ENCODE measurements around the gene TTLL12.

The TTLL12 gene

GRCh38 chr22:43188829-43189545 lies 2.1 kb upstream of the TTLL12 start:
- no peak for DNase-seq (ENCODE audit: low read depth in 1 of 2, low spot score in 1 of 2)
- H3K27ac ChIP-seq (replicated peaks): no peak overlapping the region
- TF ChIP-seq REST (IDR thresholded peaks at IDR 0.05; ENCODE audit: insufficient replicate concordance, low read depth) (no peak), SPI1 (IDR thresholded peaks at IDR 0.05; ENCODE audit: borderline replicate concordance, low read depth) (no peak), CTCF (IDR thresholded peaks at IDR 0.05; ENCODE audit: insufficient read depth, low read length) (no peak), GABPA (IDR thresholded peaks at IDR 0.05; ENCODE audit: low read depth) (no peak), POLR2AphosphoS5 (IDR thresholded peaks at IDR 0.05; ENCODE audit: low read depth) (no peak)

GRCh38 chr22:43187171-43188099 lies 501 bp upstream of the TTLL12 start:
- Histone ChIP-seq H3K4me3 (replicated peaks; ENCODE audit: insufficient read depth, low read length) (peak overlapping the region; percentile 39), H3K27me3 (ENCODE audit: insufficient read depth, poor library complexity, severe bottlenecking) (no peaks in the 10 kb centered on the region), H3K27ac (replicated peaks) (peak overlapping the region; percentile 88)
- TF ChIP-seq POLR2AphosphoS5 (IDR thresholded peaks at IDR 0.05; ENCODE audit: low read depth) (peak; percentile 93), CTCF (IDR thresholded peaks at IDR 0.05; ENCODE audit: insufficient read depth, low read length) (peak; percentile 66), GABPA (IDR thresholded peaks at IDR 0.05; ENCODE audit: low read depth) (peak; percentile 92), REST (IDR thresholded peaks at IDR 0.05; ENCODE audit: insufficient replicate concordance, low read depth) (peak; percentile 51), SPI1 (IDR thresholded peaks at IDR 0.05; ENCODE audit: borderline replicate concordance, low read depth) (no peak)
- peak; percentile 88 to 96 for DNase-seq (ENCODE audit: low read depth in 1 of 2, low spot score in 1 of 2)

More at GRCh38 chr22:43188829-43189545, 2.1 kb upstream of the TTLL12 start:
- Histone ChIP-seq H3K27me3 (ENCODE audit: insufficient read depth, poor library complexity, severe bottlenecking) (no peaks in the 10 kb centered on the region), H3K4me3 (replicated peaks; ENCODE audit: insufficient read depth, low read length) (no peak overlapping the region)

- H3K27ac ChIP-seq (replicated peaks): peak overlapping the region; percentile 74
- no peak for TF ChIP-seq POLR2AphosphoS5 (IDR thresholded peaks at IDR 0.05; ENCODE audit: low read depth)
- TF ChIP-seq SPI1 (IDR thresholded peaks at IDR 0.05; ENCODE audit: borderline replicate concordance, low read depth): no peak
- no peak for TF ChIP-seq GABPA (IDR thresholded peaks at IDR 0.05; ENCODE audit: low read depth)
- TF ChIP-seq CTCF (IDR thresholded peaks at IDR 0.05; ENCODE audit: insufficient read depth, low read length): no peak
- no peak for TF ChIP-seq REST (IDR thresholded peaks at IDR 0.05; ENCODE audit: insufficient replicate concordance, low read depth)
- DNase-seq (ENCODE audit: low read depth in 1 of 2, low spot score in 1 of 2): peak in 1 of 2 experiments; percentile 12
- H3K4me3 ChIP-seq (replicated peaks; ENCODE audit: insufficient read depth, low read length): peak overlapping the region; percentile 77
- H3K27me3 ChIP-seq (ENCODE audit: insufficient read depth, poor library complexity, severe bottlenecking): no peaks in the 10 kb centered on the region
Measured at GRCh38 chr22:43185860-43186261, 1.1 kb downstream of the TTLL12 start.

Measured in HL-60 (cell line).